ACHN (cell line): ENCODE results near the gene FEN1.

Experiments
- DNase-seq: peaks from one replicate; pipeline ENCODE4 v3.0.0-alpha.2; 2015
- in situ Hi-C: cut with HindIII; loops from 2 replicates; pipeline ENCODE4 v1.10.0; 2017; ENCODE audit warnings: low sequenced_read_pairs, low pct_ligation_motif_present, low pct_unique_long_range_greater_than_20kb

The FEN1 gene

GRCh38 chr11:61806785-61807184, 14.1 kb downstream of the FEN1 start:
- in situ Hi-C loops: no loop called here

GRCh38 chr11:61810671-61811175, 18.0 kb downstream of the FEN1 start:
- no peak for DNase-seq
- in situ Hi-C loops: no loop called here

More at GRCh38 chr11:61806785-61807184, 14.1 kb downstream of the FEN1 start:
- DNase-seq: no peak

DNA sequence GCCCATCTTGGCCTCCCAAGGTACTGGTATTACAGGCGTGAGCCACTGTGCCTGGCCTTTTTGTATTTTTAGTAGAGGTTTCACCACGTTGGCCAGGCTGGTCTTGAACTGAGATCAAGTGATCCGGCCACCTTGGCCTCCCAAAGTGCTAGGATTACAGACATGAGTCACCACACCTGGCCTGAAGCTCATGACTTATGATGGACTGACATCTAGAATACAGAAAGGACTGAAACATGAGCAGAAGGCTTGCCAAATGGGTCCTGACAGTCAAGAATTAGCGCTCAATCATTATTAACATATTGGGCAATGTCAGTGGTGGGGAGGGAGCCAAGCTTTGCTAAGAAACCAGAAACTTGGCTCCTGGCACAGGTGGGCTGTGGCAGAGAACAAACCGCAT, 19.1 kb downstream of the FEN1 start:
- in situ Hi-C loops: no loop called here
- no peak for DNase-seq

DNA sequence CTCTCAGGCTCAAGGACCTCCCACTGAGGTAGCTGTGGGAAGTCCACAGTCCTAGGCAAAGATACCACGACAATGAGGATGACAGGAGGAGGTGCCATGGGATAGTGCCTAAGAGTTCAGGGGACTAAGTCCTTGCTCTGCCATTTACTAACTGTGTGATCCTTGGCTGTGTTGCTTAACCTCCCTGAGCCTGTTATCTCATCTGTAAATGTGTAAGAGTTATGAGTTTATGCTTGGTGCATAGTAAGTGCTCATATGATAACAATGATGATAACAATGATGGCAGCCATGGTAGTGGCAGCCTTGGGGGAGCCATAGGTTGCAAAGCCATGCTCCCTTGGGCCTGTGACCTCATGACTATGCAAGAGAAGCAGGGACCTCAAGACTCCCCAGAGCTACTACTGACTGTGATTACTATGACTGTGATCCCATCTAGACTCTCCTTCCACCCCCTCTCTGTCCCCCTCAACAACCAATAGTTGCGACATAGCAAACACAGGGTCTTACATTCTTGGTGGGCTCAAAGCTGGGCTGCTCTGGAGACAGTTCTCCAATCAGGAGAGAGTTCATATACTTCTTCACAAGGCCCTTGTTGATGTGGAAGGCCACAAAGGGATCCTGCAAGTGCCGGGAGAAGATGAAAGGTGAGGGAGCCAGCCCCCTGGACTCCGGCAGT, 20.2 kb downstream of the FEN1 start:
- DNase-seq: no peak
- in situ Hi-C loops: no loop called here

DNA sequence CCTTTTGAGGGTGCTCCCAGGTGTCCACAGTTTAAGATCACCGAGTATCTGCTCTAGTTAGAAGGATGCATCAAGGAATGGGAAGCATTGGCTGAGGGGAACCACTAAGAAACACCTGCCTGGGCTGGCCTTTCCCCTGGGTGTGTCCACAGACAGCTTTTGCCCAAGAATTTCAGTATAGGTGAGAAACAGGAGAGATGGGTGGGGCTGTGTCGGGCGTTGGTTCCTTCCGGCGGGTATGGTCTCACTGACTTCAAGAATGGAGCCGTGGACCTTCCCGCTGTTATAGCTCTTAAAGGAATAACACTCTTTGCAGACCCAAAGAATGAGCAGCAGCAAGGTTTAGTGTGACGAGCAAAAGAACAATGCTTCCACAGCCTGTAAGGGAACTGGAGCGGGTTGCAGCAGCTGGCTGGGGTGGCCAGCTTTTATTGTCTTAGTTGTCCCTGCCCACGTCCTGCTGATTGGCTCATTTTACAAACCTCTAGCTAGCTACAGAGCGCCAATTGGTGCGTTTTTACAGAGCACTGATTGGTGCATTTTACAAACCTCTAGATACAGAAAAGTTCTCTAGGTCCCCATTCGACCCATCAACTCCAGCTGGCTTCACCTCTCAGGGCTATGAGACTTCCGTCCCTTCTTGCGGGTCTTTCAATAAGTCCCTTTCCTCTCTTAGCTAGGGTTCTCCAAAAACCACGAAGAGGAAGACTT, 21.7 kb downstream of the FEN1 start:
- DNase-seq: peak; percentile 28
- in situ Hi-C loops: no loop called here

DNA sequence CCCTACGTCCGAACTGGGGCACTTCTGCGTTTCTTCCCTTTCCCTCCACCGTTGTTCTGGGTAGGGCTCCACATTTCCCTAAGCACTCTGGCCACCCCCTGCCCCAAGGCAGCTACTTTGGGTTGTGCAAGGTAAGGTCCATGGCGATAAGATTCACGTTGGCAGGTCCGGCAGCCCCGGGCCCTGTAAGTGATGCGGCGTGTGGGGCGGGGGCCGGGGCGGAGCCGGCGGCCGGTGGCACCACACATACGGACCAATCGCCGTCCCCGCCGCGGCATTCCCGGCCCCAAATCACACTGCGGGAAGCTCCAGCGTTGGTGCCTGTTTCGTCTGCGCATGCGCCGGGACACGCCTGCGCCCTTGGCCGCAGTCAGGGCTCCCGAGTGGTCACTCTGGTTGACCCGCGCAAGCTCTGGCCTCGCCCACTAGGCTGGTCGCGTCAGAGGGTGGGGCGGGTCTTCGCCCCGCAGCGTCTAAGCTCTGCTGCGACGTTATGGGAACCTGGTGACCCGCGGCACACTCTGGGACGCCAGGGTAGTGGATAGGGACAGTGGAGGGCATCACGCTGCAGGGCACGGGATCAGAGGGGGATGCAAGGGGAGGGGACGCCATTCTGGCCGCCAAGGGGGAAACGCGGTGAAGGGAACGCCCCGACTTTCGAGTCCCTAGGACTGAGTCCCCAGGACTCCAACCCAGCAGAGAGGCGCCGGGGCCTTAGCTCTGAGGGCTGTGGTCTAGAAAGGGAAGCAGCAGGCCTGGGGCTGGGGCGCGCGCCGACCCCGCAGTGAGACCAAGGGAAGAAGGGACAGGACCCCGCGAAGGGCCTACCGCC, 22.5 kb downstream of the FEN1 start:
- in situ Hi-C loops: no loop called here
- DNase-seq: peak; percentile 95

- in situ Hi-C loops: no loop called here
- DNase-seq: peak; percentile 74
These were observed 23.4 kb downstream of the FEN1 start for GRCh38 chr11:61815790-61816735.

DNA sequence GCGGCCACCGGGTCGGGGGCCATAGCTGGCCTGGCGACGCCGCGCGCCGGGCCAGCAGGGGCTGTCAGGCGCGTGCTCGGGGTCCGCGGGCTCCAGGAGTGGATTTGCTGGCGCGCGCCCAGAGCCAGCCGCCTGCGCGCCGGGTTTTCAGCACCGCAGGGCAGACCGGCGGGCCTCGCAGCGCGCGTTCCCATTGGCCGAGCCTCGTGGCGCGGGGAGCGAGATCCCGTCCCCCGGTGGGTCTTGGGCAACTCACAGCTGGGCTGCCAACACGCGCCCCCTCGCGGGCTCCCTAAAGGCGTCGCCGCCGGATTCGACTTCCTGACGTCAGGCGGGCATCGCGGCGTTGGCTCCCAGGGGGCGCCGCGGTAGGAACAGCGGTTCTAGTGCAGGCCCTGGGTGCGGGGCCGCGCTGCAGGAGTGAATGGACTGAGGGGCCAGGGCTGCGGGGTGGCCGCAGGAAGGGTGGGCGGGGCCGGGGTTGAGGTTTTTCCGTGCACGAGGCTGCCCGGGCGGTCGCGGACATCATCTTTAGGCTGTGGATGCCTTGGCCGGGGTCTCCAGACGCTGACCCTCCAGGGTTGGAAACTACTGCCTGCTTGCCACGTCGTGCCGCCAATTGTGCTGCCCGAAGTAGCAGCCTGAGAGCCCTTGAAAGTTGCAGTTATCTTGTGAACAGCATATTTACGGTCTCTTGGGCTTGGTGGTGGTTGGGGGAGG, 24.2 kb downstream of the FEN1 start, which contains the start of gene FADS1:
Gene FADS1 (minus strand): TSS at position 268 of the 720 bp plus-strand sequence. CDS start 74 bp downstream, at position 194.
- in situ Hi-C loops: no loop called here
- peak; percentile 96 for DNase-seq

DNA sequence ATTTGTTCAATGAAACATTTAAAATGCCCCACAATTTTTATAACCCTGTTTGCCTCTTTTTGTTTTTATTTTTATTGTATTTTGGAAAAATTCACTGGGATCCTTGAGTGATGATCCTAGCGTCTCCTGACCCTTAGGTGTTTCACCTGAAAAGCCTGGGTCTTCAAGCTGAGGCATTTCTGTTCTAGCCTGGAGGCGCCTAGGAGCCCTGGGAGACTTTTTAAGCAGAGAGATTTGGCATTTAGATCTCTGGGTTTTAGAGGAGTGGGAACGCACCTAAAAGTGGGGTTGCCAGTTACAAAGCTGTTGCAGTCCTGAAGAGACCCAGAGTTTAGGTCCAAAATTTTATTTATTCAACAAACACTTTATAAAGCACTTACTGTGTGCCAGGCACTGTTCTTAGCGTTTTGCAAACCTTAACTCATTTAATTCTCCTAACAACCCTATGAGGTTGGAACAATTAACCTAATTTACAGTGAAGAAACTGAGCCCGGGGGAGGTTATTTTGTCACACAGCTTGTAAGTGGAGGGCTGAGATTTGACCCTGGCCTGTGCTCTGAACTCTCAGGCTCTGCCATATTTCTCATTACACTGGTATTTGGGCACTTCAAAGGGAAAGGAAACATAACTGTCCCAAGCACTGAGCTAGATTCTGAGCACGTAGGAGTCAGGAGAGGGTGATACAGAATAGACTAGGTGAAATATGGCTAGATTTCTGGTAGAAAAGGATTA, 24.9 kb downstream of the FEN1 start:
- in situ Hi-C loops: no loop called here
- DNase-seq: no peak

- in situ Hi-C loops: no loop called here
- peak; percentile 16 for DNase-seq
These were observed 27.5 kb downstream of the FEN1 start for GRCh38 chr11:61820174-61820573.

DNA sequence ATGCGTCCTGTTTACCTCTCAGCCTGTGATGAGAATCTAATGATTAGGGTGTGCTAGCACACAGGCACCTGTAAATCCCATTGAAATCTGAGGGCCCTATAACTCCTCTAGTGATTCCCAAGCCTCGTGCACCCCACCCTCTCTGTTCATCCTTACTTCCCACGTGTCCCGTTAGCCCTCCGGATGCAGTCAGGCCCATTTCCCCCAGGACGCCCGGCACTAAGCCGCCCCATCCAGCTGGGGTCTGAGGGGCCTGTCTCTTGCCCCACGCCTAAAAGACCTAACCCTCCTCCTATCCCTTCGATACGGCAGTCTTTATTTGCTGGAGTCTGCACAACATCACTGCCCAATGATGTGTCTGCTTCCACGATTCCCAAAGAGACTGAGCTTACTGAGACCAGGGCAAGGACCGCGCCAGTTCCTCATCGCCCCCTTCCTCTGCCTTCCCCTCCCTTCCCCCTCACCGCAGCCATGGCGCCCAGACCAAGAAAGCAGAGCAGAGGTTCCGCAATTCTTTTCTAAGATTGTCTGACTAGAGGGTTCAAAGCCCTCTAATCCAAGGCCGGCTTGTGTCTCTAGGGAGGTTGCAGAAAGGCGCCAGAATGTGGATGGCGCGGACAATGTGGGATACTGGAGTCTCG, 34.3 kb downstream of the FEN1 start:
- no peak for DNase-seq
- in situ Hi-C loops: no loop called here

DNA sequence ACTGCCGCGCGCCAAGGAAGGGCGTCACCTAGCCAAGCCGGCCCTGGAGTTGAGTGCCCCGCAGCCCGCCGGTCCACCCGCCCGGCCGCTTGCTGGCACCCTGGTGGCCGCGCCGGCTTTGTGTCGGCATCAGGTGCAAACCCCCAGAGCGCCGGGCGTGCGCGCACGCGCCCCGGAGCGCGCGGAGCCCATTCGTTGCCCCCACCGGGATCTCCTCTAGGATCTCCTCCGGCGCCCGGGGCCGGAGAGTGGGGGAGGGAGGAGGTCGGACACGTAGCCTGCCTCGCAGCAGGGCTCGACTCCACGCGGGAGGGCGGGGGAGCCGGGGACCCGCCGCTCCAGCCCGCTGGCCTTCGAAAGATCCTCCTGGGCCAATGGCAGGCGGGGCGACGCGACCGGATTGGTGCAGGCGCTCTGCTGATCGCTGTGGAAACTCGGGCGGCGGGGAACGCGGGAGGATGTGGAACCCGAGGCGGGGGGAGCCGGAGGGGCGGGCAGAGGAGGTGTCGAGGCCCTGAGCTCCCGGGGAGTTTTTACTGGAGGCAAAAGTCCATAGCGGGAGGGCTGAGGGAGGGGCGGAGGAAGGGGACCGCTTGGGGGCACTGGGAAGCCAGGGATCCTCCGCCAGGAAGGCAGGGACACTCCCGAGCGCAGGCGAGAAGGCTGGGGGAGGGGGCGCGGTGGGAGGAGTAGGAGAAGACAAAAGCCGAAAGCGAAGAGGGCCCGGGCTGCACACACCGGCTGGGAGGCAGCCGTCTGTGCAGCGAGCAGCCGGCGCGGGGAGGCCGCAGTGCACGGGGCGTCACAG, 35.1 kb downstream of the FEN1 start, which contains the start of gene FADS2:
Gene FADS2 (plus strand): TSS at position 730 of the 808 bp plus-strand sequence. CDS start 91 bp downstream, outside the sequence.
- peak; percentile 59 for DNase-seq
- in situ Hi-C loops: no loop called here

GRCh38 chr11:61828379-61828628, 35.6 kb downstream of the FEN1 start:
- in situ Hi-C loops: no loop called here
- DNase-seq: no peak

GRCh38 chr11:61828629-61829407, 36.1 kb downstream of the FEN1 start:
- in situ Hi-C loops: no loop called here
- DNase-seq: no peak

DNA sequence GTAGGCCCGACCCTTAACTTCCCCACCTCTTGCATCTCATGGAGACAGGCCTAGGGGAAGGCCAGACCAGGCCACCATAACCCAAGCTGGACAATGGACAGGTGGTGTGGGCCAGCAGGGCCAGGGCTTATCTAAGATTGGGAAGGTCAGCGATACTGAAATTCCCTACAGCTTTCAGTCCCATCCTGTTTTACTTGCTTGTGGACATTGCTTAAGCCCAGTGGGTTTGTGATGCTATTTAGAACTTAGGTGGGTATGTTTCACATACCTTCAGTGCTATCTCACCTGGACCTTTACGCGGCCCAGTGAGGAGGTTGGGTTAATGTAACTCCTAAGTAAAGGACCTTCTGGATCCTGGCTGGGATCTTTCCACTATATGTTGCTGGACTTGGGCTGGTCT, 37.1 kb downstream of the FEN1 start:
- in situ Hi-C loops: no loop called here
- DNase-seq: no peak
